GM12892 (cell line): Measurements from ENCODE around the gene CDK16.
A peak's percentile ranks its signal among the peaks of the same experiment; 100 is the strongest.

Source experiments
- DNase-seq: peaks from one replicate; pipeline ENCODE4 v3.0.0; 2011; ENCODE audit not compliant: insufficient read length
- FAIRE-seq: peaks from 2 replicates; lab custom pipeline; 2011; peaks lifted over from hg19 to GRCh38; lab: Jason Lieb, UNC
- POLR2A ChIP-seq: IDR thresholded peaks from 2 replicates; pipeline ENCODE4 v1.6.1; 2011; ENCODE audit warnings: low read depth, low read length, control low read depth
- POLR2AphosphoS5 ChIP-seq: IDR thresholded peaks from 2 replicates; pipeline ENCODE4 v1.6.1; 2011; ENCODE audit warnings: low read depth, low read length, control low read depth
- TAF1 ChIP-seq: IDR thresholded peaks from 2 replicates; pipeline ENCODE4 v1.6.1; 2011; ENCODE audit warnings: low read depth, mild to moderate bottlenecking, control low read depth, low read length, borderline replicate concordance

CDK16 gene

GRCh38 chrX:47199286-47199685 is 19.2 kb upstream of the CDK16 start:
- no peak for DNase-seq
- no peak for TF ChIP-seq POLR2AphosphoS5
- TF ChIP-seq POLR2A: 0 out of 2 replicates have a peak, but pooled peaks have one; percentile 5
- FAIRE-seq: no peak

GRCh38 chrX:47200385-47201150 is 17.9 kb upstream of the CDK16 start:
- FAIRE-seq (no peak), DNase-seq (no peak)
- no peak for TF ChIP-seq POLR2A
- TF ChIP-seq POLR2AphosphoS5: no peak
- TF ChIP-seq TAF1: no peak

GRCh38 chrX:47201345-47201944 is 17.0 kb upstream of the CDK16 start:
- no peak for TF ChIP-seq POLR2A
- no peak for TF ChIP-seq POLR2AphosphoS5
- no peak for TF ChIP-seq TAF1
- FAIRE-seq (no peak), DNase-seq (no peak)

GRCh38 chrX:47202316-47202715 is 16.2 kb upstream of the CDK16 start:
- DNase-seq (no peak), FAIRE-seq (no peak)
- TF ChIP-seq POLR2A: no peak
- no peak for TF ChIP-seq TAF1
- TF ChIP-seq POLR2AphosphoS5: no peak

- DNase-seq (no peak), FAIRE-seq (no peak)
- TF ChIP-seq TAF1 (no peak), POLR2A (no peak), POLR2AphosphoS5 (no peak)
Observed at GRCh38 chrX:47202877-47203276, 15.6 kb upstream of the CDK16 start.

GRCh38 chrX:47204970-47205369 is 13.5 kb upstream of the CDK16 start:
- no peak for DNase-seq
- no peak for TF ChIP-seq POLR2AphosphoS5
- TF ChIP-seq POLR2A: no peak
- TF ChIP-seq TAF1: no peak
- FAIRE-seq: no peak

- DNase-seq (no peak), FAIRE-seq (no peak)
- no peak for TF ChIP-seq POLR2A
- TF ChIP-seq POLR2AphosphoS5: no peak
- no peak for TF ChIP-seq TAF1
Observed at GRCh38 chrX:47206316-47206715, 12.2 kb upstream of the CDK16 start.

- no peak for TF ChIP-seq TAF1
- TF ChIP-seq POLR2A: no peak
- TF ChIP-seq POLR2AphosphoS5: no peak
- DNase-seq: no peak
- FAIRE-seq: no peak
Observed at GRCh38 chrX:47208108-47208507, 10.4 kb upstream of the CDK16 start.

- TF ChIP-seq TAF1 (no peak), POLR2AphosphoS5 (no peak), POLR2A (no peak)
- FAIRE-seq (no peak), DNase-seq (no peak)
Observed at GRCh38 chrX:47209508-47210238, 8.8 kb upstream of the CDK16 start.

GRCh38 chrX:47210661-47211425 is 7.6 kb upstream of the CDK16 start:
- no peak for DNase-seq
- TF ChIP-seq POLR2A (no peak), TAF1 (no peak), POLR2AphosphoS5 (no peak)
- FAIRE-seq: no peak

GRCh38 chrX:47212381-47213293 is 5.8 kb upstream of the CDK16 start:
- TF ChIP-seq POLR2A (no peak), POLR2AphosphoS5 (no peak), TAF1 (no peak)
- FAIRE-seq: no peak
- DNase-seq: no peak
